HepG2 (cell line): ENCODE results near the gene SEPHS2. TPM values are rescaled to one million over a fixed set of nuclear protein-coding genes. Genes with fewer than 3 reads are reported as not detected.

Experiments used
- BRF2 ChIP-seq: sonication (generic); formaldehyde crosslinking; IDR thresholded peaks from 2 replicates; pipeline ENCODE4 v1.8.1; 2022; ENCODE audit warnings: mild to moderate bottlenecking, missing genetic modification reagents
- CENPX ChIP-seq: sonication (generic); formaldehyde crosslinking; IDR thresholded peaks from 2 replicates; pipeline ENCODE4 v1.9.0; 2021; ENCODE audit warnings: mild to moderate bottlenecking, missing genetic modification reagents, moderate library complexity
- SPEN ChIP-seq: sonication (generic); formaldehyde crosslinking; IDR thresholded peaks from 2 replicates; pipeline ENCODE4 v1.5.1; 2020; ENCODE audit warnings: low read depth, mild to moderate bottlenecking, missing genetic modification reagents
- TOPORS ChIP-seq: sonication (generic); formaldehyde crosslinking; IDR thresholded peaks from 2 replicates; pipeline ENCODE4 v1.8.0; 2023; ENCODE audit warnings: mild to moderate bottlenecking, missing genetic modification reagents
- ZHX2 ChIP-seq, 2 experiments: sonication (generic) in 1 of 2; formaldehyde crosslinking in 1 of 2; IDR thresholded peaks; 2 replicates each; pipeline versions ENCODE4 v1.6.1 to v1.9.0; 2014 to 2022; ENCODE audit warnings: antibody characterized with exemption in 1 of 2, borderline replicate concordance in 1 of 2, inconsistent platforms in 1 of 2, low read depth in 1 of 2, missing genetic modification reagents in 1 of 2
- ZIK1 ChIP-seq: sonication (generic); formaldehyde crosslinking; IDR thresholded peaks from 2 replicates; pipeline ENCODE4 v1.5.0; 2020; ENCODE audit warnings: mild to moderate bottlenecking, low read depth, missing genetic modification reagents, borderline replicate concordance
- ZNF20 ChIP-seq: sonication (generic); formaldehyde crosslinking; IDR thresholded peaks from 2 replicates; pipeline ENCODE4 v1.4.0; 2020; ENCODE audit warnings: mild to moderate bottlenecking, moderate library complexity, missing genetic modification reagents
- ZNF646 ChIP-seq: sonication (generic); formaldehyde crosslinking; IDR thresholded peaks from 2 replicates; pipeline ENCODE4 v1.9.0; 2021; ENCODE audit warnings: mild to moderate bottlenecking, missing genetic modification reagents
- polyA plus RNA-seq, 8 experiments: library from polyadenylated mRNA; depleted of rRNA in 3 of 8; stranded (reverse) in 7 of 8; unstranded in 1 of 8; fragments of >200 nt; fragmentation: Illumina TruSeq in 4 of 8; extraction: Trizol in 4 of 8; gene quantifications; 2 replicates each; pipeline versions ENCODE4 v1.2.1 to v1.2.3, GENCODE V29; 2011 to 2016; ENCODE audit warnings: low read depth in 4 of 8, missing spikeins in 1 of 8, mixed read lengths in 1 of 8; ENCODE audit not compliant: insufficient read depth in 1 of 8
- total RNA-seq, 5 experiments: library from RNA; depleted of rRNA; stranded (reverse); fragments of >200 nt; fragmentation: Illumina TruSeq; extraction: Trizol; gene quantifications; 2 replicates each; pipeline ENCODE4 v1.2.3, GENCODE V29; 2016; ENCODE audit warnings: low read depth in 1 of 5
- TF ChIP-seq, protein P1 (sequence below): sonication (generic); formaldehyde crosslinking; IDR thresholded peaks from 2 replicates; pipeline ENCODE4 v1.4.0; 2020; ENCODE audit warnings: missing genetic modification reagents, borderline replicate concordance

The SEPHS2 gene
- total and polyA plus RNA-seq, 2 of the 13 experiments (the other 11 are each of a cell fraction or from before 2014, with no cell fraction given) = 20.7 to 127 TPM

GRCh38 chr16:30395155-30395991, 50.3 kb downstream of the SEPHS2 start, which contains the start of gene ZNF48 (continued):
- no peak for TF ChIP-seq ZNF646 (CRISPR knock-in tag)
- TF ChIP-seq SPEN (CRISPR knock-in tag) = peak; percentile 98
- 0 out of 2 replicates have a peak, but pooled peaks have one; percentile 26 for TF ChIP-seq TOPORS
- TF ChIP-seq ZNF20 (CRISPR knock-in tag) = no peak
- peak; percentile 39; the same call in 1 of the 2 replicates for TF ChIP-seq ZHX2 (IDR thresholded peaks at IDR 0.05; ENCODE audit: low read depth)
- TF ChIP-seq ZHX2 (CRISPR knock-in tag; IDR thresholded peaks at IDR 0.05; ENCODE audit: borderline replicate concordance) = peak; percentile 48; the same call in 1 of the 2 replicates
- TF ChIP-seq ZIK1 (CRISPR knock-in tag) = 0 out of 2 replicates have a peak, but pooled peaks have one; percentile 40
- no peak for TF ChIP-seq CENPX
- TF ChIP-seq, protein P1, sequence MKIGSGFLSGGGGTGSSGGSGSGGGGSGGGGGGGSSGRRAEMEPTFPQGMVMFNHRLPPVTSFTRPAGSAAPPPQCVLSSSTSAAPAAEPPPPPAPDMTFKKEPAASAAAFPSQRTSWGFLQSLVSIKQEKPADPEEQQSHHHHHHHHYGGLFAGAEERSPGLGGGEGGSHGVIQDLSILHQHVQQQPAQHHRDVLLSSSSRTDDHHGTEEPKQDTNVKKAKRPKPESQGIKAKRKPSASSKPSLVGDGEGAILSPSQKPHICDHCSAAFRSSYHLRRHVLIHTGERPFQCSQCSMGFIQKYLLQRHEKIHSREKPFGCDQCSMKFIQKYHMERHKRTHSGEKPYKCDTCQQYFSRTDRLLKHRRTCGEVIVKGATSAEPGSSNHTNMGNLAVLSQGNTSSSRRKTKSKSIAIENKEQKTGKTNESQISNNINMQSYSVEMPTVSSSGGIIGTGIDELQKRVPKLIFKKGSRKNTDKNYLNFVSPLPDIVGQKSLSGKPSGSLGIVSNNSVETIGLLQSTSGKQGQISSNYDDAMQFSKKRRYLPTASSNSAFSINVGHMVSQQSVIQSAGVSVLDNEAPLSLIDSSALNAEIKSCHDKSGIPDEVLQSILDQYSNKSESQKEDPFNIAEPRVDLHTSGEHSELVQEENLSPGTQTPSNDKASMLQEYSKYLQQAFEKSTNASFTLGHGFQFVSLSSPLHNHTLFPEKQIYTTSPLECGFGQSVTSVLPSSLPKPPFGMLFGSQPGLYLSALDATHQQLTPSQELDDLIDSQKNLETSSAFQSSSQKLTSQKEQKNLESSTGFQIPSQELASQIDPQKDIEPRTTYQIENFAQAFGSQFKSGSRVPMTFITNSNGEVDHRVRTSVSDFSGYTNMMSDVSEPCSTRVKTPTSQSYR (CRISPR knock-in tag) = peak; percentile 67; the same call in 1 of the 2 replicates
- TF ChIP-seq BRF2 (CRISPR knock-in tag) = peak; percentile 49; the same call in 1 of the 2 replicates
